Endothelial cell of umbilical vein (primary cell): ENCODE measurements around the gene GATA2. TPM values are rescaled to one million over a fixed set of nuclear protein-coding genes. Genes with fewer than 3 reads are reported as not detected.

ENCODE experiments used
- BruUV-seq: library from RNA; stranded (reverse); fragments of 400-500 nt; replicated peaks from 2 replicates; lab custom pipeline; 2021; lab: Mats Ljungman, UMichigan
- CTCF ChIA-PET: fragments of 300-600, 350-600 bp; sonication (Branson Sonifier 250); formaldehyde crosslinking; loops from one replicate; lab custom pipeline; 2021; ENCODE audit warnings: antibody characterized with exemption, inconsistent platforms; lab: Charles Lee
- POLR2A ChIA-PET: fragments of 300-600, 350-600 bp; sonication (Branson Sonifier 250); formaldehyde crosslinking; loops from one replicate; lab custom pipeline; 2021; ENCODE audit warnings: antibody characterized with exemption, inconsistent platforms; lab: Charles Lee
- DNase-seq: peaks from one replicate; pipeline ENCODE4 v3.0.0-alpha.2; 2011; ENCODE audit warnings: low read depth, low spot score
- FAIRE-seq: peaks from 2 replicates; lab custom pipeline; 2011; peaks lifted over from hg19 to GRCh38; lab: Jason Lieb, UNC
- H2AFZ ChIP-seq: 2 replicates; pipeline ENCODE4 v1.6.0; 2012; ENCODE audit warnings: low read depth, low read length, control low read depth, inconsistent platforms
- H3K27ac ChIP-seq: 2 replicates; pipeline ENCODE4 v1.5.1; 2011; ENCODE audit warnings: low read depth, mild to moderate bottlenecking, control low read depth, low read length, moderate library complexity; ENCODE audit not compliant: insufficient read depth
- H3K27me3 ChIP-seq, 2 experiments: 2 replicates each; pipeline versions ENCODE4 v1.6.0 to v1.6.1; 2011; ENCODE audit warnings: low read length in 2 of 2, mixed read lengths in 1 of 2; ENCODE audit not compliant: control insufficient read depth in 2 of 2, insufficient read depth in 2 of 2
- H3K36me3 ChIP-seq, 2 experiments: 2 replicates in 1 of 2; 3 replicates in 1 of 2; pipeline ENCODE4 v1.5.1; 2011; ENCODE audit warnings: low read length in 2 of 2, mild to moderate bottlenecking in 1 of 2, moderate library complexity in 1 of 2; ENCODE audit not compliant: control insufficient read depth in 2 of 2, insufficient read depth in 2 of 2; ENCODE audit errors: extremely low read depth in 1 of 2
- H3K4me1 ChIP-seq: 3 replicates; pipeline ENCODE4 v1.5.1; 2011; ENCODE audit warnings: mild to moderate bottlenecking, low read length; ENCODE audit not compliant: control insufficient read depth, insufficient read depth; ENCODE audit errors: extremely low read depth
- H3K4me2 ChIP-seq: 2 replicates; pipeline ENCODE4 v1.6.1; 2011; ENCODE audit warnings: low read length, control low read depth, mixed read lengths; ENCODE audit not compliant: insufficient read depth
- H3K4me3 ChIP-seq, 3 experiments: fragments of 200-600 bp in 1 of 3; sonication (generic), shearing (Covaris generic) in 1 of 3; replicated peaks in 1 of 3; 2 replicates each; pipeline ENCODE4 v1.5.1; 2011 to 2016; ENCODE audit warnings: control low read depth in 3 of 3, low read length in 3 of 3, mild to moderate bottlenecking in 2 of 3, inconsistent platforms in 1 of 3, low read depth in 1 of 3, moderate library complexity in 1 of 3; ENCODE audit not compliant: insufficient read depth in 1 of 3
- H3K79me2 ChIP-seq: 2 replicates; pipeline ENCODE4 v1.6.0; 2012; ENCODE audit warnings: low read length, inconsistent platforms; ENCODE audit not compliant: control insufficient read depth, insufficient read depth
- H3K9ac ChIP-seq: replicated peaks from 2 replicates; pipeline ENCODE3; 2011; ENCODE audit warnings: low read length, control low read depth; ENCODE audit not compliant: insufficient read depth; ENCODE audit errors: extremely low read depth
- H3K9me1 ChIP-seq: replicated peaks from 3 replicates; pipeline ENCODE4 v1.6.0; 2011; ENCODE audit warnings: mild to moderate bottlenecking, low read length; ENCODE audit not compliant: control insufficient read depth, insufficient read depth; ENCODE audit errors: extremely low read depth
- H3K9me3 ChIP-seq: replicated peaks from 2 replicates; pipeline ENCODE4 v1.5.1; 2012; ENCODE audit warnings: low read length, inconsistent platforms; ENCODE audit not compliant: control insufficient read depth, insufficient read depth
- H4K20me1 ChIP-seq: replicated peaks from 2 replicates; pipeline ENCODE3; 2011; ENCODE audit warnings: mild to moderate bottlenecking, low read length; ENCODE audit not compliant: control insufficient read depth, insufficient read depth; ENCODE audit errors: extremely low read depth
- CTCF ChIP-seq, 2 donors: IDR thresholded peaks; 1 replicate in 1 of 2; 2 replicates in 1 of 2; pipeline ENCODE4 v1.5.1; 2011; ENCODE audit warnings: low read length in 2 of 2, mild to moderate bottlenecking in 2 of 2, moderate library complexity in 2 of 2, control low read depth in 1 of 2, inconsistent platforms in 1 of 2, low read depth in 1 of 2; ENCODE audit not compliant: insufficient read depth in 1 of 2; ENCODE audit errors: extremely low read depth in 1 of 2
- EZH2 ChIP-seq: IDR thresholded peaks from 2 replicates; pipeline ENCODE4 v1.6.1; 2012; ENCODE audit warnings: borderline replicate concordance, low read depth, mild to moderate bottlenecking, moderate library complexity, low read length, inconsistent platforms; ENCODE audit not compliant: severe bottlenecking
- FOS ChIP-seq: IDR thresholded peaks from 2 replicates; pipeline ENCODE4 v1.6.1; 2011; ENCODE audit warnings: mild to moderate bottlenecking, low read length, moderate library complexity, borderline replicate concordance; ENCODE audit not compliant: insufficient read depth
- GATA2 ChIP-seq: IDR thresholded peaks from 2 replicates; pipeline ENCODE4 v1.7.0; 2011; ENCODE audit warnings: low read depth, mild to moderate bottlenecking, moderate library complexity, mixed read lengths, low read length; ENCODE audit not compliant: insufficient read length, insufficient read depth
- JUN ChIP-seq: IDR thresholded peaks from 2 replicates; pipeline ENCODE4 v1.6.1; 2011; ENCODE audit warnings: borderline replicate concordance, low read depth; ENCODE audit not compliant: insufficient read length, insufficient read depth
- MAX ChIP-seq: IDR thresholded peaks from 2 replicates; pipeline ENCODE4 v1.6.1; 2011; ENCODE audit not compliant: insufficient read depth, insufficient read length
- MYC ChIP-seq: IDR thresholded peaks from one replicate; pipeline ENCODE4 v1.6.1; 2011; ENCODE audit warnings: mild to moderate bottlenecking, low read depth, low read length
- POLR2A ChIP-seq: IDR thresholded peaks from 2 replicates; pipeline ENCODE4 v1.6.1; 2012; ENCODE audit warnings: low read depth, mild to moderate bottlenecking, control low read depth, low read length
- POLR2AphosphoS5 ChIP-seq: IDR thresholded peaks from 2 replicates; pipeline ENCODE4 v1.6.1; 2012; ENCODE audit warnings: low read depth, mild to moderate bottlenecking, control low read depth, low read length, moderate library complexity; ENCODE audit not compliant: insufficient read depth
- dilution Hi-C: fragments of 300-500 bp; cut with MboI; formaldehyde crosslinking; loops from one replicate; pipeline ENCODE4 v1.15.0; 2019; ENCODE audit warnings: low sequenced_read_pairs; ENCODE audit not compliant: extremely low pct_ligation_motif_present
- intact Hi-C: fragments of 100-400 bp; cut with micrococcal nuclease; formaldehyde crosslinking; loops from one replicate; pipeline ENCODE4 v1.10.0; 2022
- polyA plus RNA-seq, 4 experiments: library from polyadenylated mRNA; depleted of rRNA in 3 of 4; stranded (reverse) in 3 of 4; unstranded in 1 of 4; fragments of >200 nt; gene quantifications; 2 replicates each; pipeline versions ENCODE4 v1.2.1 to v1.2.3, GENCODE V29; 2011 to 2012; ENCODE audit warnings: missing spikeins in 1 of 4
- total RNA-seq: library from RNA; stranded (reverse); gene quantifications from 2 replicates; pipeline ENCODE4 v1.2.3, GENCODE V29; 2021

GATA2 gene
- total and polyA plus RNA-seq, 2 donors (not counting 3 experiments of a cell fraction or from before 2014, with no cell fraction given) = 28.8 to 62.2 TPM

- BruUV-seq = no TSS peak
- H3K36me3 ChIP-seq = peaks cover 7 to 18% of the 10 kb centered on the region in 2 experiments
- H3K27me3 ChIP-seq = no peaks in the 10 kb centered on the region
- H2AFZ ChIP-seq = no peak overlapping the region
- peaks cover 34% of the 10 kb centered on the region for H3K79me2 ChIP-seq
- no peak overlapping the region for H3K4me3 ChIP-seq
- CTCF ChIA-PET = interaction anchor here (4.6 to 6.2 kb wide), 2 partner anchors 18 to 52 kb away, joined by 42 to 48 read pairs; no protein-coding TSS in a partner anchor
- no peak for TF ChIP-seq MAX
- no peak for TF ChIP-seq CTCF (IDR thresholded peaks at IDR 0.05; ENCODE audit: extremely low read depth in 1 of 2, insufficient read depth in 1 of 2, low read depth in 1 of 2, low read length in 2 of 2)
- TF ChIP-seq POLR2AphosphoS5 = no peak
- TF ChIP-seq MYC = no peak
- no peak for TF ChIP-seq GATA2
- no peak for TF ChIP-seq EZH2
- TF ChIP-seq JUN = no peak
- TF ChIP-seq FOS = no peak
- no peak for TF ChIP-seq POLR2A
- no peak for FAIRE-seq
- no peak overlapping the region for H3K9ac ChIP-seq
- H3K9me1 ChIP-seq = no peaks in the 10 kb centered on the region
- POLR2A ChIA-PET = no interaction called here
- H4K20me1 ChIP-seq = no peaks in the 10 kb centered on the region
- dilution Hi-C loops (no loop called here), intact Hi-C loops (no loop called here)
- no peak overlapping the region for H3K27ac ChIP-seq
- H3K4me2 ChIP-seq = no peak overlapping the region
- H3K4me1 ChIP-seq = peaks cover 36% of the 10 kb centered on the region
- no peak for DNase-seq
- H3K9me3 ChIP-seq = no peaks in the 10 kb centered on the region
Observed at GRCh38 chr3:128478576-128479506, 14.2 kb downstream of the GATA2 start.
